ENCODE data around the gene KDM8.

The KDM8 gene

DNA sequence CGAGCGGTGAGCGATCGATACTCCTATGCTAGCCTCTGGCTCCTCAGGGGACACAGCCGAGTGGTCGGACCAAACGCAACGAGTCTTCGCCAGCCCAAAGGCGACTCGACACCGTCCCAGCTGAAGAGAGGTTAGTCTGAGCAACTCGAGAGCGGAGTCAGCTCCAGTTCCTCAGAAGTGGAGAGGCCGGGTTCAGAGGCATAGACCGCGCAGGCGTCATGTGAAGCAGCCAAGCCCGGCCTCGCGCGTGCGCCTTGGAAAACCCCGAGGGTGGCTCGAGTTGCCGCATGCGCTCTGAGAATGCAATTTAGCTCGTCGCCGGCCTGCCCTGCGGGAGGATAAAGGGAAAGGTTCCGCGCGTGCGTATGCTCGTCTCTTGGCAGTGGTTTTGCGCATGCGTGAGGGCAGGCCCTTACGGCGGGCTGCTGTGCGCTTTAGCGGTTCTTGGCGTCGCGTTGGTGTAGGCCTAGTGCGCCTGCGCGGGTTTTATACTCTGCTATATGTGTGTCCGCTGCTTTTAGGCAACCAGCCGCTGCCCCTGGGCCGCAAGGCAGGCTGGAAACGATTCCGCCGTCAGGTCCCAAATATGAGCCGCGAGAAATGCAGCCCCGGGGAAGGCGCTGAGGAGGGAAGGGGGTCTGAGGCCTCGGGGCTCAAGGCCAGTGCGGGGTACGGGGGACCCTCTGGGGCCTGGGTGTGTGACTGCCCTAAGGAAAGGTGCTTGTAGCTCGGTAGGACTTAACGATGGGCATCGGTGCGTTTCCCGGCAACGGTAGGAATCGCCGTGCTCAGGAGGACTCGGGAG, at the start of gene KDM8:
Gene KDM8 (plus strand): TSS at position 20 of the 805 bp plus-strand sequence. CDS start 6,598 bp downstream, outside the sequence.
- peak; percentile 98 for DNase-seq

DNA sequence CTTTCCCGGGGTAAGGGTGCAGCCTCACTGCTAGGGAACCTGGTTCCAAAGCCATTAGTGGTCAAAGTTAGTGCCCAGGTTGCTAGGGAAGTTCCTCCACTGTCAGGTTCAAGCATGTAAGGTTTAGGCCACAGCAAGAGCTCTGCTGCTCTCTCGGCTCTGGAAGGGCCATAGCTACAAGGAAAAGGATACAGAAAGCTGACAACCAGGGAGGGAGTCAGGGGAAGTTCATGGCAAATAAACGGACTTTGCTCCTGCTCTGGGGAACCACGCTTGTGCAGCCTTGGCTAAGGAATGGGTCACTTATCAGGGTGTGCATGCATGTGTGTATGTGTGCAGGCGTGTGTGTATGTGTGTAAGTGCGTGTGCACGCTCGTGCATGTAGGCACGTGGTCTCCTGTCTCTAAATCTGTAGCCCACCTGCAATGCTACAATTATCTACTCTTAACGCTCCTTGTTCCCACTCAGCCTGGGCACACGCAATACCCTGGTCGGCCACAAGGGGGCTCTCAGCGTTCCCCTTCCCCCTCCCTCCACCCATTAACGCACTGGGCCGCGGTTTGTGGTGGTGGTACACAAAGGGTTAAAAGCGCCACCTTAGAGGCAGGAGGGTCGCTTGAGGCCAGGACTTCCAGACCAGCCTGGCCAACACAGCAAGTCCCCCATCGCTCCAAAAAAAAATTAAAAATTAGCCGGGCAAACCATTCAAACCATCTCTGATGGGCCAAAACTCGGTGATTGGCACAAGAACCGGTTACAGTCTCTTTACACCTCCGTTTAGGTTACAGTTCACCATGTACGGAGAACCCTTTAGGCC, 48.4 kb upstream of the KDM8 start:
- no peak for DNase-seq

DNA sequence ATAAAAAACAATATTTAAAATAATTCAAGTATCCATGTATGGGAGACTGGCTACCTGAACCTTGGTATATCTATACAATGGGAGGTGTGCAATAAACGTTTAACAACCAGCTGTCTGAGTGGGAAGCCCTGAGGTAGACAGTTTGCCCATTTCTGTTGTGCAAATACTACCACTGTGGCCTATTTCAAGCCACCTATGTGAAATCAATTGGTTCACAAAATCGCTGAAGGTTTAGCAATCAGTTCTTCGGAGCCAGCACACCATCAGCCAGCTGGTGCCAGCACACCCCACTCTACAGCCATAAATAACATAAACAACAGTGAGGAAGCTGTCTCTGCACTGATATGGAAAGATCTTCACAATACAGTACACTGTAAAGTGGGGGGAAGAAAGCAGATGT, 46.7 kb upstream of the KDM8 start:
- no peak for DNase-seq

DNA sequence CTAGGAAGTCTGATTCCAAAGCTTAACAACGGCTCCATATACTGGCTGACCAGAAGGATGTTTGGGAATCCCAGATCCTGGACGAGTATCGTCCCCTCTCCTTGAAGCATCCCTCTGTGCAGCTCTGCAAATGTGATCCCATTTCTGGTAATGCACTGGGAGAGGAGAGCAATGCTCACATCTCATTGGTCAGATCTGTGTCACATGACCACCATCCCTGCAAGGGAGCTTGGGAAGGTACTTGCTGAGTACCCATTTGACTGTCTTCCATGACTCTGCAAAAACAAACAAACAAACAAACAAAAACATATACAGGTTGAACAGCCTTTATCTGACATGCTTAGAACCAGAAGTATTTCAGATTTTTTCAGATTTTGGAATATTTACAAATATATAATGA, 41.9 kb upstream of the KDM8 start:
- no peak for DNase-seq

DNA sequence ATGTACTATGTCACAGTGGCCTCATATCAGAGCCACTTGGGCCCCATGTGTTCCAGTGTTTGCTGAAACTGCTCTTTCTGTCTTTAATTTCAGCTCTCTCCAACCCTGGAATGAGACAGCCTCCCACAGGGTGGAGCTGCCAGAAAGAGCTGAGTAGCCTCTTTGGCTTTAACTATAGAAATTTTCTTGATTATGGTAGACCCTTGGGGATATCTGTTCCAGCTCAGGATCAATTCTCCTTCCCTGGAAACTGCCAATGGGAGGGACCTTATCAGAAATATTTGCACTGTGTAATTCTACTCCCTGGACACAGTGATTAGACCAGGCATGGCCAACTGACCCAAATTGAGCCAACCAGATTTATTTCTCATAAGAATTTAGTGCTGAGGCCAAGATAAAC, 39.0 kb upstream of the KDM8 start:
- no peak for DNase-seq

DNA sequence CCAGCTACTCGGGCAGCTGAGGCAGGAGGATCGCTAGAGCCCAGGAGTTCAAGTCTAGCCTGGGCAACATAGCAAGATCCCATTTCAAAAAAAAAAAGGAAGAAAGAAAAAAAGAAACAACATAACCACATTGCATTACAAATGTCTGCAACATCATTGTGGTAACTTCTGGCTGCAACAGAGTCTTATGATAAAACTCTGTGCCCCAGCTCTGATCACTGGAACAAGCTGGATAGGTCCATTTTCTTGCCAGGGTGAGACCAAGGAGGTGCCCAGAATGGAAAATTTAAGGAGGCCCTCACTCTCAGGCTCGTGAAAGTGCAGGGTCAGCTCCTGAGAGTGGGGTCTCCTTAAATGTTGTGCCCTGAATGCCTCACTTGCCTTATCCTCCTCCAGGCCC, 37.8 kb upstream of the KDM8 start:
- no peak for DNase-seq

DNA sequence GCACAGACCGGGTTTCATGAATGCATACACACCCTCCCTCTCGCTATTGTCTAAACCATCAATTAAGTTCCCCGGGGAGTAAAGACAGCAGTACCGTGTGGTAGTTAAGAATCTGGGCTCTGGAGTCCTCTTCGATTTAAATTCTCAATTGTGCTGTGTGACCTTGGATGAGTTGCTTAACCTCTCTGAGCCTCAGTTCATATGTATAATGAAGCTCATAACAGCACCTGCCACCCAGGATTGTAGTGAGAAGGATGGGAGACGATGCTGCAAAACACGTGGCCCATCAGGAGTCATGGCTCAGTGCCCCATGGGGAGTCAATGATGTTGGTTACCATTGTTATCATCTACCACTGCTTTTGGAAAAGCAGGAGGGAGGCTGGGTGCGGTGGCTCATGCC, 34.5 kb upstream of the KDM8 start:
- DNase-seq: no peak

DNA sequence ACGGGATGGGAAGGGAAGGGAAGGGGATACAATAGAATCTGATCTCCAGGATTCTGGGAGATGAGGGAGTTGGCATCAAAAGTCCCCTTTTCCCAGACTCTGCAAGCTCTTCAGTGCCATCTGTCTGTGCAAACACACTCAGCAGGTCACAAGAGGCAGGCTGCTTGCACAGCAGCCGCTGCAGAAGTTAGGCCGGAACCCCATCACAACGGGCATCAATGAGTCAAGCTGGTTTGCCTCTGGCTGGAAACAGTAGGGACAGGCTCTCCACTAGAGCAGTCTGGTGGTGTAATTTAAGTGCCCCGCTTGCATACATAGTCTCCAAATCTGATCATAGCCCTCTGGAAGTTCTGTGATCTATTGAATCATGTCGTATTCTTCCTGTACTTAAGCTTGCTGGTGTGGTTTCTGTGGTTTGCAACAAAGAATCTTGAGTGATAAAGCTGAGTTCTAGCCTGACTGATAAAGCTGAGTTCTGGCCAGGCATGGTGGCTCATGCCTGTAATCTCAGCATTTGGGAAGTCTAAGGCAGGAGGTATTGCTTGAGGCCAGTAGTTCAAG, 33.7 kb upstream of the KDM8 start:
- DNase-seq: peak; percentile 79

DNA sequence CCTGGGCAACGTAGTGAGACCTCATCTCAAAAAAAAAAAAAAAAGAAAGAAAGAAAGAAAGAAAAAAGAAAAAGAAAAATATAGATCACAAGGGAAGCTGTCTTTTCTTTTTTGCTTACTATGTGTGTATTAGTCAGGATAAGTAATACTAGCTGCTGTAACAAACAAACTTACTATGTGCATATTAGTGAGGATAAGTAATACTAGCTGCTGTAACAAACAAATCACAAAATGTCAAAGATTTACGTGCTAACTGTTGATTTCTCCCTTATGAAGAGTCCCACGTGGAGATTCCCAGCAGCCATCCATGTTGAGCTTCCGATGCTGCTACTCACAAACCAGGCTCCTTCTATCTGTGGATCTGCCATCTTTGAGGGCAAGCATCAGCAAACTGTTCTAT, 31.7 kb upstream of the KDM8 start:
- no peak for DNase-seq

DNA sequence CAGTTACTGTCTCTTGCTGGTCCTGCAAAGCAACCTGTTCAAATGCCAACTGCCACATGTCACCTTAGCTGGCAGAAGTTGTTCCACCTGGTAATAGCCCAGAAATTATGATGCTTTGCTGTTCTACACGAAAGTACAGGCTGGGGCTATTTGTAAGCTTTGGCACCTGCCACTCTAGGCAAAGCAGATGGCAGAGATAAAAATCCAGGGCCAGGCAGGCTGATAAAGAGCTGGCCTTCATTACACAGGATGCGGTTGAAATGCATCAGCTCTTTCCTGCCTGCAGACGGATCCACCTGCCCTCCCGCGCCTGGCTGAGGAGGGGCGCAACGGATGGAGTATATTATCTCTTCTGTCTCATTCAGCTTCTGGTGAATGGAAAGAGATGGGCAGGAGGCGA, 29.3 kb upstream of the KDM8 start:
- DNase-seq: peak; percentile 67

DNA sequence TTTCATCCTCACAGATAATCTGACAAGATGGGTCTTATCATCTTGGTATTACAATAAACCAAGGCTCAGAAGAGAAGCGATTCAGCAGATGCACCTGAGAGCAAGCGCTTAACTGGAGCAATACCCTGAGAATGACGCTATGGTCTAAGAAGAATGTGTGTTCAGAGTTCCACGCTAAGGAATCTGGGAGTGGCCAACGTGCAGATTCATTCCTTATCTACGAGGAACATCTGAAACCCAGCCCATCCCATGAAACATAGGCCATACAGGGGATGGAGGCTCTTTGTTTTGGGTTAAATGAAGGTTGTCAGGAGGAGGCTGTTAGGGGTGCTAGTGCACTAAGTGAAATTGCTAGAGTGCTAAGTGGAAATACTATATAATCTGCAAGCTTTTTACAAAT, 28.5 kb upstream of the KDM8 start:
- no peak for DNase-seq

DNA sequence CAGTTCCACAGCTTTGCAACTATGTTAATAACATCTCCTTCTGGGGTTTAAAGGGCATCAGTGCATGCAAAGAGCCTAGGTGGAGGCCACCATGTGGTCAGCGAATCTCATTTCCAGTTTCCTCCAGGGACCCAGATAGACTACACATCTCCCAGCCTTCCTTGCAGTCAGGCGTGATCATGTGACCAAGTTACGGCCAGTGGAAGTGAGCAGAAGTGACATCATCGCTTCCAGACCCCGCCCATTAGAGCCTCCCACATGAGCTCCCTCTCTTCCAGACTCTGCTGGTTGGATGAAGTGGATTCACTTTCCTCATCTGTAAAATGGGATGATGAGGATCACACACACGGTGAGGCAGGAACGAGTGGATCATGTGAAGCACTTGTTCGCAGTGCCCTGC, 27.4 kb upstream of the KDM8 start:
- DNase-seq: no peak

DNA sequence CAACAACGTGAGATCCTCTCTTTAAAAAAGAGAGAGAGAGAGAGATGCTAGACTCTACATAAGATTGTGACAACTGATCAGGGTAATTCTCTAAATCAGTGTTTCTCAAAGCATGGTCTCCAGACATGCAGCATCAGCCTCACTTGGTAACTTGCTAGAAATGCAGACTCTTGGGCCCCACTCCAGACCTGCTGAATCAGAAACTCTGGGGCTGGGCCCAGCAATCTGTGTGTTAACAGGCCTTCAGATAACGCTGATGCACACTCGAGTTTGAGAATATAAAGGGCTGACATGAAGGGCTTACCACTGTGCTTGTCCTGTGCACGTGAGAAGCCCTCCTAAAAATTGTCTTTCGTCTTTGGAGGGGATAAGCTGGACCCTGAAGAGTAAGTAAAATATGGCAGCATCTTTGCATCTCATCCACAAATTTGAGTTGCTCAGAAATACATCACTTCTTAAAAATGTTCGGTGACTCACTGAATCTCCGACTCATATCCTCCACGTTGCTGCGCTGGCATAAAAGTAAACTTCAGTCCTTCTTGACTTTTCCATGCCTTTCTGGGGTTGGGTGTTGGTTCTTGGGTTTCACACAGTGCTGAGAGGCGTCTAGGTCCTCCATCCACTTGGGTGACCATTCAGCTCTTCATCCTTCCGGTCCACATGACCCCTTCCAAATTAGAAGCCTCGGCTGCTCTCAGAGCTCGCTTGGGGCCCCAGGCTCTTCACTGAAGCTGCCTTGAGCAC, 26.1 kb upstream of the KDM8 start:
- no peak for DNase-seq

DNA sequence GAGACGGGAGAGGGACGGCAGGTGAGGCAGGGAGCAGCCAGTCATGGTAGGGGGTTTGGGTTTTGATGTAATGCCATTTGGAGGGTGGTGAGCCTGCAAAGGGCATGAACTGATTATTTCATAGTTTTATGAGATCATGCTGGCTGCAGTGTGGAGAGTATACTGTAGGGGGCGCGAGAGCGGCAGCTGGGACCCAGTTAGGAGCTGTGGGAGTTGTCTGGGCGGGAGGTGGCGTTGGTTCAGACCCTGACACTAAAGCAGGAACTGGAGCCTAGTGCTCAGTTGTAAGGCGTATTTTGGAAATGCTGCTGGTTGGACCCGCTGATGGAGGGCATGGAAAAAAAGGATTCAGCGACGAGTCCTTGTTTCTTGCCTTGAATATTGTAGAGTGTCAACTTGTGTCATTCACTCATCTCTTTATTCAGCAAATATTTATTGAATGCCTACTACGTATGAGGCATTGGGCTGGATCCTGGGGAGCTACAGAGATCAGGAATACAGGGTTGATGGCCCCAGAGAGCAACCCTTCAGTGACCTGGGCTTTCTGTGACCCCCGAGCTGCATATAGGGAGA, 23.7 kb upstream of the KDM8 start:
- peak; percentile 60 for DNase-seq

DNA sequence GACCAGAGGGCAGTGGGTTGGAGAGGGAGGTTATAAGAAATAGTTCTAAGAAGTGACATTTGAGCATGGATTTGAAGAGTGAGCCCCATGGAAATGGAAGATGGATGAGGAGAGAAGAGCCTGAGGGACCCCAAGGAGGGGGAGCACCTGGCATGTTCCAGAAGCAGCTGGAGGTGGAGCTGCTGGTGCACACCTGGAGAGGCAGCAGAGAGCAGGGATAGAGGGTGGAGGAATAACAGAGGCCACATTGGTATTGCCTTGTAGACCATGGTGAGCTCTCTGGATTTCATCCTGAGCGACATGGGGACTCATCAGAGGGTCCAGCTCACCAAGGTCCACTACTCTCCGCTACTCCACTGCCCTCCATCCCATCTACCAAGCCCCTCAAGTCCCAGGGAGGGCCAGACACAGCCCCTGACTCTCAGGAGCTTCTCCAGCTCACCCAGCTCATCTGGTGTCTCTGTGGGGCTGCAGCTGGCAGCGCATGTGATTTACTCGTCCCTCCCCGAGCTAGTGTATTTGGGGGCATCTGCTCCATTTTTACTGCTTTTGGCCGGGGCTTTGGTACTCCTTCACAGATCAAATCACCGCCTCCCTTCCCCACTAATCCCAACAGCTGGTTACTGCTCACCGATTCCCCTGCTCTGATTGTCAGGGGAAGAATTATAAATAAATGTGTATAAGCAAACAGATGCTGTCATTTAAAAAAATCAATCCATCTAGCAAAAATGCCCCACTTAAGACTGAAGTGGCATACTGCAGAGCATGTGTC, 22.1 kb upstream of the KDM8 start:
- DNase-seq: no peak

DNA sequence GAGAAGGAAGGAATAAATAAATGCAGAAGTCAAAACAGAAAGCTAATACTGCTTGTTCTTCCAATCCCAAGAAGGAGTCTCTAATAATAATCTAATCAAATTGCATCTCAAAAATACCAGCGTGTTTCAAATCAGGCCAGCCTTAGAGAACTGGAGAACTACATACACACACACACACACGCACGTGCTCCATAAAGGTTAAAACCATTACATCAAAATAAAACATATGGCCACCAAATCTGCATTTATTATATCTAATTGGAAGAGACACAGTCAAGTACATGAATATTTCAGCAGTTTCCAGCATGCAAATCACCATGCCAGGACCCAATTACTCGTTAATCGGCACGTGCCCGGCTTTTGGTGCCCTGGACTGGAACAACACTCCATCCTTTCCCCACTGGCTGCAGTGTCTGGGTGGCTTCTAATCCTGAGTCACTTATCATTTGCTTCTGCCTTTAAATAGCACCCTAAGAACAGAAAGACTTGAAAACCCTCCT, 20.4 kb upstream of the KDM8 start:
- DNase-seq: no peak

DNA sequence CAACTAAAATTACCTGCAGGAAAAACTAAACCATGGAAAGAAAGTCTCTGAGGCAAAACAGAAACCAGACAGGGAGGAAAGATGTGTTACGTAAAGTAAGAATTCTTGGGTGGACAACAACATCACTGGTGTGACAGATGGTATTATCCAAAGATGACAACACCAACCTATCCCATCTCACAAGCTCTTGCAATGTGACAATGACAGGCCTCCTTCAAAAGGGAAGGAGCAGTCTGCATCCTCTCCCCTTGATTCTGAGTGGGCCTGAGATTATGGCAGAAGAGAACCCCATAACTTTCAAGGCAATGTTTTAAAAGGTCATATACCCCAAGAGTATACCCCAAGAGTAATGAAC, 17.6 kb upstream of the KDM8 start:
- DNase-seq: no peak

DNA sequence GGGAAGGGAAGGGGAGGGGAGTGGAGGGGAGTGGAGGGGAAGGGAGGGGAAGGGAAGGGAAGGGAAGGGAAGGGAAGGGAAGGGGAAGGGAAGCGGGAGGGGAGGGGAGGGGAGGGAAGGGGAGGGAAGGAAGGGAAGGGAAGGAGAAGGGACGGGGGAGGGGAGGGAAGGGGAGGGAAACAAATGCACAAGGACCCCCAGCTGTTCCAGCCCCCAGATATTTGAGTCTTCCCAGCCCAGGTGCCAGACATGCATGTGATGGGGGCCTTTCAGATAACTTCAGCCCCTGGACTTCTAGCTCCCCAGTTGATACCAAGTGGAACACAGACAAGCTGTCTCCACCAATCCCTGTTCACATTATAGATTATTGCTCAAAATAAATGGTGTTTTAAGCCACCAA, 14.7 kb upstream of the KDM8 start:
- DNase-seq: no peak

DNA sequence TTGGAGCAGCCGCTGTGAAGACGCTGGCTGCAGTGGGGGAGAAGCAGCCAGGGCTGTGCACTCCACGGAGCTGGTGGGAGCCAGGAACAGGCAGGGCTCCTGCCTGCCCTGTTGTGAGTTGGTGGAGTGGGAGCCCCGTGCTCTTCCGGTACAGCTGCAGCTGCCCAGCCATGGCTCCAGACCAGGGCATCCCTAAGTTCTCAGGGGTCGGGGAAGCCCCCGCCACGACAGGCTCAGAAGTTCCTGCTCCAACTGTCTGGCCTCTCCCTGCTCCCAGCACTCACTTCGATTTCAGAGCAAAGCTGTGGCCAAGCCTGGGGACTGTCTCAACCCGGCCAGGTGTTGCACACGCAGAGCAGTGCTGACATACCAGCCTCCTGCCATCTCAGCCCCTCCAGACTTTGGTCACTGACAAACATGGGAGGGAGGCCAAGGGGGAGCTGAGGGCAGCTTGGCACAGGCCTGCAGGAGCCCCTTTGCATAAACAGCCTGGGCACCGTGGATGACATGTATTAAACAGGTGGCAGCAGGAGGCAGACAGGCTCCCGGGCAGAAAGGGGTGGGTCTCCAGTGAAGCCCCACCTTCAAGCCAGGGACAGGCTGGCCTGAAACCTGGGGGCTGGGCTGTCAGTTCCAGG, 13.9 kb upstream of the KDM8 start:
- DNase-seq: no peak

DNA sequence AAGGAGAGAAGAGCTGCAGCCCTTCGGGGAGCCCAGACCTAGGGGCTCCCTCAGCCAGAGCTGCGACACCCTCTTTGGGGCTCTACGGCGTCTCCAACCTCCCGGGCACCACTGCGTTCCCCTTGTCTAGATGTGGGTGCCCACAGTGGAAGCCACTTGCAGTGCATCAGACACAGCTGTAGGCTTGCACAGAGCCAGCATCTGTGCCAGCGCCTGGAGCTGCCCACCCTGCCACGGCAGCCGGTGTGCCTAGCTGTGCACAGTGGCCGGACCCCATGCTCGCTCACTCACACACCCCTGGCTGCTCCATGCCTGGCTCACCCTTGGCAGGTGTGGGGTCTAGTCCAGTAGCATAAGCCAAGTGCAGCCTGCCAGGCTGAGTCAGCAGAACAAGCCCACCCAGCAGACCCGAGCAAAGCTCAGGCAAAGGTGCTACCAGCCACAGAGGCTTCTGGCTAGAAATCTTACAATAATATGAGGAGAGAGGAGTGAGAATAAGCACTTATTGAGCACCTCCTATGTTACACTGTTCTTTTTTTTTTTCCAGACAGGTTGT, 12.9 kb upstream of the KDM8 start:
- no peak for DNase-seq

DNA sequence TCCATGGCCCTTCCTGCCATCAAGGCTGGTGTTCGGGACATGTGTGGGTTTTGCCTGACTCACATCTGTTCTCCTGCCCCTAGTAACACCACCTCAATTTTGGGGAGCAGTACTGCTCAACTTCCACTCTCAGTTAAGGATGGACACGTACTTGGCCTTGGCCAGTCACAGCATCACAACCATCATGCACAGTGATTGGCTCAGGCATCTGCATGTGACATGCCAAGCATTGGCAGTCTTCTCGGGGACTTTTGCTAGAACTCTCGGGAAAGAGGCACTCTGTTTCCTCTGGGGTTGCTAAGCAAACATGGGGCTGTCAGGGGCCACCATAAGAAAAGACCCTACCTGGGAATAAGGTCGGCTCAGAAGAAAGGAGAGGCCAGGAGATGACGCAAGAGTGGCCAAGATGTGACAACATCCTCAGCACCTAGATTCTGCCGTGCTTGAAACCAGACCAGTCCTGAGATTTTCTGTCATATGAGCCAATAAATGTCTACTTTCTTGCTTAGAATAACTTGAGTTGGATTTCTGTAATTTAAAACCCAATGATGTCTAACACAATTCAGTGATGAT, 11.9 kb upstream of the KDM8 start:
- DNase-seq: no peak

All from GF-D8 (cell line).